ENCODE results near the gene TMEM163.

Gene TMEM163

GRCh38 chr2:134410006-134410405 is 308.8 kb downstream of the TMEM163 start:
- no peaks in the 10 kb centered on the region for H3K27me3 Mint-ChIP-seq (ENCODE audit: low read depth)
- H3K36me3 Mint-ChIP-seq (ENCODE audit: low read depth), result no peaks in the 10 kb centered on the region
- no peak for TF ChIP-seq CTCF (IDR thresholded peaks at IDR 0.05; ENCODE audit: unreplicated experiment in 3 of 3)
- no peaks in the 10 kb centered on the region for H3K9me3 Mint-ChIP-seq
- peaks cover 33% of the 10 kb centered on the region for H3K4me1 Mint-ChIP-seq
- H3K27ac Mint-ChIP-seq, result no peak overlapping the region
- no peak overlapping the region for H3K4me3 Mint-ChIP-seq

GRCh38 chr2:134408791-134409190 is 310.0 kb downstream of the TMEM163 start:
- Mint-ChIP-seq H3K27me3 (ENCODE audit: low read depth) (no peaks in the 10 kb centered on the region), H3K36me3 (ENCODE audit: low read depth) (no peaks in the 10 kb centered on the region), H3K4me3 (no peak overlapping the region), H3K9me3 (no peaks in the 10 kb centered on the region), H3K27ac (no peak overlapping the region), H3K4me1 (peaks cover 39% of the 10 kb centered on the region)
- TF ChIP-seq CTCF (IDR thresholded peaks at IDR 0.05; ENCODE audit: unreplicated experiment in 3 of 3), result no peak

- Mint-ChIP-seq H3K27me3 (ENCODE audit: low read depth) (no peaks in the 10 kb centered on the region), H3K9me3 (no peaks in the 10 kb centered on the region), H3K36me3 (ENCODE audit: low read depth) (peaks cover 3% of the 10 kb centered on the region), H3K4me1 (peaks cover 41% of the 10 kb centered on the region), H3K4me3 (no peak overlapping the region), H3K27ac (no peak overlapping the region)
- no peak for TF ChIP-seq CTCF (IDR thresholded peaks at IDR 0.05; ENCODE audit: unreplicated experiment in 3 of 3)
Observed at GRCh38 chr2:134408386-134408785, 310.4 kb downstream of the TMEM163 start.

- no peak for TF ChIP-seq CTCF (IDR thresholded peaks at IDR 0.05; ENCODE audit: unreplicated experiment in 3 of 3)
- Mint-ChIP-seq H3K9me3 (no peaks in the 10 kb centered on the region), H3K36me3 (ENCODE audit: low read depth) (peaks cover 5% of the 10 kb centered on the region)
Observed at GRCh38 chr2:134407154-134407890, 311.5 kb downstream of the TMEM163 start.

GRCh38 chr2:134406736-134407135 is 312.1 kb downstream of the TMEM163 start:
- Mint-ChIP-seq H3K4me3 (no peak overlapping the region), H3K4me1 (peaks cover 52% of the 10 kb centered on the region), H3K27me3 (ENCODE audit: low read depth) (no peaks in the 10 kb centered on the region), H3K36me3 (ENCODE audit: low read depth) (peaks cover 5% of the 10 kb centered on the region), H3K27ac (no peak overlapping the region), H3K9me3 (no peaks in the 10 kb centered on the region)
- TF ChIP-seq CTCF (IDR thresholded peaks at IDR 0.05; ENCODE audit: unreplicated experiment in 3 of 3), result no peak

More at GRCh38 chr2:134407154-134407890, 311.5 kb downstream of the TMEM163 start:
- H3K27me3 Mint-ChIP-seq (ENCODE audit: low read depth), result no peaks in the 10 kb centered on the region
- H3K4me3 Mint-ChIP-seq, result no peak overlapping the region
- H3K4me1 Mint-ChIP-seq, result peaks cover 50% of the 10 kb centered on the region
- no peak overlapping the region for H3K27ac Mint-ChIP-seq

GRCh38 chr2:134406311-134406710 is 312.5 kb downstream of the TMEM163 start:
- Mint-ChIP-seq H3K4me3 (no peak overlapping the region), H3K9me3 (no peaks in the 10 kb centered on the region), H3K27ac (peak overlapping the region in 1 of 3 experiments; percentile 56), H3K27me3 (ENCODE audit: low read depth) (no peaks in the 10 kb centered on the region), H3K4me1 (peaks cover 52% of the 10 kb centered on the region), H3K36me3 (ENCODE audit: low read depth) (peaks cover 5% of the 10 kb centered on the region)
- TF ChIP-seq CTCF (IDR thresholded peaks at IDR 0.05; ENCODE audit: unreplicated experiment in 3 of 3), result no peak

All from nephron (organoid).